Hepatocyte (in vitro differentiated cells): ENCODE results near the gene UBA1.

Experiments used
- EZH2 ChIP-seq: fragments of 200-600 bp; sonication (generic); IDR thresholded peaks from 2 replicates; pipeline ENCODE4 v1.6.1; 2016; ENCODE audit warnings: antibody characterized with exemption, mild to moderate bottlenecking, borderline replicate concordance
- TF ChIP-seq, protein P1 (sequence below): fragments of 200-600 bp; sonication (generic); IDR thresholded peaks from 2 replicates; pipeline ENCODE4 v1.5.1; 2016; ENCODE audit warnings: antibody characterized with exemption, mild to moderate bottlenecking; ENCODE audit not compliant: poor library complexity

- TF ChIP-seq, protein P1, sequence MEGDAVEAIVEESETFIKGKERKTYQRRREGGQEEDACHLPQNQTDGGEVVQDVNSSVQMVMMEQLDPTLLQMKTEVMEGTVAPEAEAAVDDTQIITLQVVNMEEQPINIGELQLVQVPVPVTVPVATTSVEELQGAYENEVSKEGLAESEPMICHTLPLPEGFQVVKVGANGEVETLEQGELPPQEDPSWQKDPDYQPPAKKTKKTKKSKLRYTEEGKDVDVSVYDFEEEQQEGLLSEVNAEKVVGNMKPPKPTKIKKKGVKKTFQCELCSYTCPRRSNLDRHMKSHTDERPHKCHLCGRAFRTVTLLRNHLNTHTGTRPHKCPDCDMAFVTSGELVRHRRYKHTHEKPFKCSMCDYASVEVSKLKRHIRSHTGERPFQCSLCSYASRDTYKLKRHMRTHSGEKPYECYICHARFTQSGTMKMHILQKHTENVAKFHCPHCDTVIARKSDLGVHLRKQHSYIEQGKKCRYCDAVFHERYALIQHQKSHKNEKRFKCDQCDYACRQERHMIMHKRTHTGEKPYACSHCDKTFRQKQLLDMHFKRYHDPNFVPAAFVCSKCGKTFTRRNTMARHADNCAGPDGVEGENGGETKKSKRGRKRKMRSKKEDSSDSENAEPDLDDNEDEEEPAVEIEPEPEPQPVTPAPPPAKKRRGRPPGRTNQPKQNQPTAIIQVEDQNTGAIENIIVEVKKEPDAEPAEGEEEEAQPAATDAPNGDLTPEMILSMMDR = no peak
- TF ChIP-seq EZH2 = no peak
Observed at GRCh38 chrX:47156611-47157520, 36.8 kb upstream of the UBA1 start.
